Astrocyte (in vitro differentiated cells and primary cell): ENCODE data around the gene BCL7A. TPM values are rescaled to one million over a fixed set of nuclear protein-coding genes. Genes with fewer than 3 reads are reported as not detected.

Experiments
- DNase-seq: peaks from one replicate; pipeline ENCODE4 v3.0.0-alpha.2; 2010; ENCODE audit warnings: low read depth
- FAIRE-seq: peaks from 2 replicates; lab custom pipeline; 2011; peaks lifted over from hg19 to GRCh38; lab: Jason Lieb, UNC
- H2AFZ ChIP-seq: 2 replicates; pipeline ENCODE4 v1.6.0; 2012; ENCODE audit warnings: low read depth, low read length, inconsistent platforms
- H3K27ac ChIP-seq: 2 replicates; pipeline ENCODE4 v1.5.1; 2011; ENCODE audit warnings: low read depth, low read length, inconsistent platforms
- H3K27me3 ChIP-seq: 2 replicates; pipeline ENCODE4 v1.6.0; 2011; ENCODE audit warnings: low read length, inconsistent platforms; ENCODE audit not compliant: insufficient read depth
- H3K36me3 ChIP-seq: 2 replicates; pipeline ENCODE4 v1.5.1; 2011; ENCODE audit warnings: low read length, inconsistent platforms; ENCODE audit not compliant: insufficient read depth
- H3K4me1 ChIP-seq: 2 replicates; pipeline ENCODE4 v1.5.1; 2011; ENCODE audit warnings: low read length, inconsistent platforms; ENCODE audit not compliant: insufficient read depth
- H3K4me2 ChIP-seq: 2 replicates; pipeline ENCODE4 v1.6.0; 2012; ENCODE audit warnings: low read length, inconsistent platforms
- H3K4me3 ChIP-seq: 2 replicates; pipeline ENCODE4 v1.5.1; 2011; ENCODE audit warnings: low read depth, mild to moderate bottlenecking, low read length, inconsistent platforms; ENCODE audit not compliant: insufficient read depth
- H3K79me2 ChIP-seq: 2 replicates; pipeline ENCODE4 v1.6.0; 2012; ENCODE audit warnings: mild to moderate bottlenecking, low read length, inconsistent platforms; ENCODE audit not compliant: insufficient read depth
- H3K9ac ChIP-seq: 2 replicates; pipeline ENCODE4 v1.6.0; 2012; ENCODE audit warnings: mild to moderate bottlenecking, low read length, inconsistent platforms
- H3K9me3 ChIP-seq: 2 replicates; pipeline ENCODE4 v1.5.1; 2012; ENCODE audit warnings: low read depth, mild to moderate bottlenecking, low read length, inconsistent platforms; ENCODE audit not compliant: insufficient read depth
- H4K20me1 ChIP-seq: 2 replicates; pipeline ENCODE4 v1.6.0; 2012; ENCODE audit warnings: low read length, inconsistent platforms; ENCODE audit not compliant: insufficient read depth
- H3K27ac Mint-ChIP-seq: one replicate; pipeline ENCODE4 v1.8.0; 2021; ENCODE audit warnings: mild to moderate bottlenecking, mixed read lengths; ENCODE audit not compliant: unreplicated experiment
- H3K27me3 Mint-ChIP-seq: one replicate; pipeline ENCODE4 v1.8.0; 2021; ENCODE audit warnings: low read depth, mixed read lengths; ENCODE audit not compliant: unreplicated experiment
- H3K36me3 Mint-ChIP-seq: one replicate; pipeline ENCODE4 v1.8.0; 2021; ENCODE audit warnings: low read depth, mixed read lengths; ENCODE audit not compliant: unreplicated experiment
- H3K4me1 Mint-ChIP-seq: one replicate; pipeline ENCODE4 v1.8.0; 2021; ENCODE audit warnings: low read depth, mixed read lengths; ENCODE audit not compliant: unreplicated experiment
- H3K4me3 Mint-ChIP-seq: one replicate; pipeline ENCODE4 v1.8.0; 2021; ENCODE audit warnings: mild to moderate bottlenecking, moderate library complexity, mixed read lengths; ENCODE audit not compliant: unreplicated experiment
- H3K9me3 Mint-ChIP-seq: one replicate; pipeline ENCODE4 v1.8.0; 2021; ENCODE audit warnings: mild to moderate bottlenecking, mixed read lengths; ENCODE audit not compliant: unreplicated experiment
- CTCF ChIP-seq: IDR thresholded peaks from 2 replicates; pipeline ENCODE4 v1.5.1; 2011; ENCODE audit warnings: low read depth, mild to moderate bottlenecking, inconsistent platforms, low read length, moderate library complexity; ENCODE audit not compliant: insufficient read depth
- EZH2 ChIP-seq: IDR thresholded peaks from 2 replicates; pipeline ENCODE4 v1.6.1; 2012; ENCODE audit warnings: mild to moderate bottlenecking, low read length, inconsistent platforms; ENCODE audit not compliant: insufficient read depth
- total RNA-seq: library from RNA; stranded (reverse); gene quantifications from 2 replicates; pipeline ENCODE4 v1.2.1, GENCODE V29; 2021

The BCL7A gene
- total RNA-seq, 1 donor from 2014 or later: 9.6 TPM

GRCh38 chr12:122057769-122058168 is 36.1 kb downstream of the BCL7A start:
- no peaks in the 10 kb centered on the region for H3K9me3 ChIP-seq
- H3K4me3 Mint-ChIP-seq: no peak overlapping the region
- no peak overlapping the region for H3K4me2 ChIP-seq
- peaks cover 4% of the 10 kb centered on the region for H3K4me1 ChIP-seq
- H3K9ac ChIP-seq: no peak overlapping the region
- no peaks in the 10 kb centered on the region for H3K27me3 Mint-ChIP-seq
- no peak for DNase-seq
- no peak for FAIRE-seq
- H3K27ac Mint-ChIP-seq: no peak overlapping the region
- H3K4me1 Mint-ChIP-seq: peaks cover 9% of the 10 kb centered on the region
- no peaks in the 10 kb centered on the region for H3K9me3 Mint-ChIP-seq
- H3K79me2 ChIP-seq: no peaks in the 10 kb centered on the region
- peaks cover 26% of the 10 kb centered on the region for H3K36me3 Mint-ChIP-seq
- H3K27ac ChIP-seq: no peak overlapping the region
- TF ChIP-seq EZH2 (no peak), CTCF (no peak)
- H3K4me3 ChIP-seq: no peak overlapping the region
- H3K27me3 ChIP-seq: no peaks in the 10 kb centered on the region
- no peak overlapping the region for H2AFZ ChIP-seq
- H3K36me3 ChIP-seq: no peaks in the 10 kb centered on the region
- H4K20me1 ChIP-seq: no peaks in the 10 kb centered on the region

GRCh38 chr12:122058549-122059149 is 37.0 kb downstream of the BCL7A start:
- Mint-ChIP-seq H3K27ac (no peak overlapping the region), H3K4me3 (no peak overlapping the region), H3K36me3 (peaks cover 26% of the 10 kb centered on the region), H3K27me3 (no peaks in the 10 kb centered on the region), H3K4me1 (peaks cover 18% of the 10 kb centered on the region), H3K9me3 (no peaks in the 10 kb centered on the region)
- DNase-seq (no peak), FAIRE-seq (no peak)
- Histone ChIP-seq H3K27ac (no peak overlapping the region), H3K4me2 (no peak overlapping the region), H3K4me3 (no peak overlapping the region), H2AFZ (no peak overlapping the region), H3K27me3 (no peaks in the 10 kb centered on the region), H4K20me1 (no peaks in the 10 kb centered on the region), H3K4me1 (peaks cover 13% of the 10 kb centered on the region), H3K36me3 (no peaks in the 10 kb centered on the region), H3K9ac (no peak overlapping the region), H3K79me2 (no peaks in the 10 kb centered on the region), H3K9me3 (no peaks in the 10 kb centered on the region)
- TF ChIP-seq EZH2: no peak
- TF ChIP-seq CTCF: no peak

- H3K9me3 Mint-ChIP-seq: no peaks in the 10 kb centered on the region
- Histone ChIP-seq H3K4me1 (peaks cover 18% of the 10 kb centered on the region), H3K27ac (no peak overlapping the region), H3K36me3 (no peaks in the 10 kb centered on the region), H3K79me2 (no peaks in the 10 kb centered on the region), H3K9ac (no peak overlapping the region), H3K4me2 (no peak overlapping the region), H3K27me3 (no peaks in the 10 kb centered on the region), H4K20me1 (no peaks in the 10 kb centered on the region), H3K9me3 (no peaks in the 10 kb centered on the region), H2AFZ (no peak overlapping the region), H3K4me3 (no peak overlapping the region)
- no peak overlapping the region for H3K4me3 Mint-ChIP-seq
- H3K36me3 Mint-ChIP-seq: peaks cover 26% of the 10 kb centered on the region
- FAIRE-seq: no peak
- H3K27me3 Mint-ChIP-seq: no peaks in the 10 kb centered on the region
- no peak overlapping the region for H3K27ac Mint-ChIP-seq
- peaks cover 24% of the 10 kb centered on the region for H3K4me1 Mint-ChIP-seq
- DNase-seq: no peak
- TF ChIP-seq CTCF (no peak), EZH2 (no peak)
Measured at GRCh38 chr12:122059203-122059960, 37.7 kb downstream of the BCL7A start.
